CD4-positive, alpha-beta T cell treated with Interleukin-15 for 1 hour (primary cell): ENCODE measurements around the gene TRPT1.

Experiments
- DNase-seq: peaks from one replicate; pipeline ENCODE4 v3.0.0-alpha.2; 2020

Gene TRPT1

GRCh38 chr11:64206457-64207255, 19.3 kb downstream of the TRPT1 start, which contains the start of gene FERMT3:
TSS of gene FERMT3 (plus strand) at chr11:64206721. CDS start at chr11:64207365, 644 bp downstream.
- peak; percentile 76 for DNase-seq

GRCh38 chr11:64204464-64204989, 21.5 kb downstream of the TRPT1 start:
- peak; percentile 86 for DNase-seq

GRCh38 chr11:64204080-64204440, 21.9 kb downstream of the TRPT1 start:
- DNase-seq = no peak

GRCh38 chr11:64203421-64204079, 22.4 kb downstream of the TRPT1 start:
- DNase-seq = no peak

DNA sequence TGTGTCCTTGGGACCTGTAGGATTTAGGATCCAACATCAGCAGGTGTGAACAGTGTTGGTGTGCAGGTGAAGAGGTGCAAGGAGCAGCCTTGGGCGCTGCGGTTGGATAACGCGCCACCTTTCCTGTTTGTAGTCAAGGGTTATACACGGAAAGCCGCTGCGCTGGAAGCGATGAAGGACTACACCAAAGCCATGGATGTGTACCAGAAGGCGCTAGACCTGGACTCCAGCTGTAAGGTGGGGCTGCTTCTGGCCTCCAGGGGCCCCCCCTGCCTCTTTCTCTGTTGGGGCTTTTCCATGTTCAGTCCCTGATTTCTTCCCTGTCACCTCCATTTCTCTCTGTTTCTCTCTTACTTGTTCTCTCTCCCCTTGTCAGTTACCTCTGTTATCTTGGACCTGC, 23.0 kb downstream of the TRPT1 start:
- no peak for DNase-seq

GRCh38 chr11:64201543-64201942, 24.4 kb downstream of the TRPT1 start:
- DNase-seq = no peak

GRCh38 chr11:64198511-64198910, 27.5 kb downstream of the TRPT1 start:
- DNase-seq = no peak

DNA sequence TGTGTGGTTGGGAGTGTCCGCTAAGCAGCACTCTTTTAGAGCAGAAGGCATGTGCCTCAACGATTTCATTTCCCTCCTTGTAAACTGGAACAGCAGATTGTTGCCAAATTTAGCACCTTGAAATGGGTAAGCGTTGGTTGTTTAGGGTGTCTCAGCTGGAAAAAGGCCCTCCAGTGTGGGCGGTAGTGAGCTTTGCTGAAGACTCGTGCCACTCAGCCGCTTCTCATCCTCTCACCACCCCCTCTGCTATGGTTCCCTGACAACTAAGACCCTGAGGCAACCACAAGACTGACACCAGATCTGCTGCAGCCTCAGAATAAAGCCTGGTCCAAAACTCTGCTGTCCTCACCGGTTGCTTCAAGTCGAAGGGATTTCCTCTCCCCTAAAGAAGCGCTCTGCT, 29.4 kb downstream of the TRPT1 start:
- no peak for DNase-seq

GRCh38 chr11:64192434-64192833, 33.6 kb downstream of the TRPT1 start:
- DNase-seq = no peak

GRCh38 chr11:64186492-64187165, 39.4 kb downstream of the TRPT1 start:
- peak; percentile 52 for DNase-seq

- DNase-seq = peak; percentile 100
Measured at GRCh38 chr11:64185693-64186491, 40.1 kb downstream of the TRPT1 start, which contains the start of gene STIP1. TSS of gene STIP1 (plus strand) at chr11:64186171. CDS start at chr11:64186262, 91 bp downstream.

GRCh38 chr11:64185175-64185692, 40.8 kb downstream of the TRPT1 start:
- DNase-seq = no peak

DNA sequence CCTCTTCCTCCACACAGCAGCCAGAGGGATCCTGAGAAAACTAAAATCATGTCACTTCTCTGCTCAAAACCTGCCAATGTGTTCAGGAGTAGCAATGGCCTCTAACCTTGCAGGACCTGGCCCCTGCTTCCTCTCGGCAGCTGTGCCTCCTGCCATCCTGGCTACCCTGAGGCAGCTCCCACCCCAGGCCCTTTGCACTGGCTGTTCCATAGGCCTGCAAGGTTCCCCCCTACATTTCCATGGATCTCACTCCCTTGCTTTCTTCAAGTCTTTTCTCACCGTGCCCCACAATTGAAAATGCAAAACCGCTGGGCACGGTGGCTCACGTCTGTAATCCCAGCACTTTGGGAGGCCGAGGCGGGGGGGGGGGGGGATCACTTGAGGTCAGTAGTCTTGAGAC, 42.1 kb downstream of the TRPT1 start:
- DNase-seq = no peak

DNA sequence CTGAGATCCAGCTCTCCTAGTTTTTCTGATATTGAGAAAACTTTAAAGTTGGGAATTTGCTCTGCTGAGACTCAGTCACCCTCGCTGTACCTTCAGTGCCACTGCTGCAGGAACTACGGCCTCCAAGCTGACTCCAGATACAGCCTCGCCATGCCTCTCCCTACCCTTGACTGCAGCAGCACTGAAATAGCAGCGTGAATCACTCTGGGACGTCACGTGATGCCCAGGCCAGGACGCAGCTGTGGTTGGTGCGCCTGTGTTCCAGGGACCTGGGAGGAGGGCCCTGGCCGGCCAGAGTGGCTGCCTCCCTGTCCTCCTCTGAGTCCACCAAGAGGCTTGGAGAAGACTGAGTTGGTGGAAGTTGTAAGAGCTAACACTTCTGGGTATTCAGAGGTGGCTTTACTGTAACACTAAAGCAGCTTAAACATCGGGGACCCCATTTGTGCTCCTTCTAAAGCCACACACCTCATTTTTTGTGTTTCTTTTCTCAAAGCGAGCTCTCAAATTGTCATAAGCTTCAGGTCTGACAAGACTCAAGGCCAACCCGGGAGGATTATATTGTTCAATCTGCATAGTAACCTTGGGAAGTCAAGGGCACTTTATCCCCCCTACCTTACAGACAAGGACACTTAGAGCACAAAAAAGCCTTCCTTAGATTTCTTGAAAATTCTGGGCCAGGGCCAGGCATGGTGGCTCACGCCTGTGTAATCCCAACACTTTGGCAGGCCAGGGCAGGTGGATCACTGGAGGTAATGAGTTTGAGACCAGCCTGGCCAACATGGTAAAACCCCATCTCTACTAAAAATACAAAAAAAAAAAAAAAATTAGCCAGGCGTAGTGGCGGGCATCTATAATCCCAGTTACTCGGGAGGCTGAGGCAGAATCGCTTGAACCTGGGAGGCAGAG, 44.2 kb downstream of the TRPT1 start:
- peak; percentile 71 for DNase-seq

DNA sequence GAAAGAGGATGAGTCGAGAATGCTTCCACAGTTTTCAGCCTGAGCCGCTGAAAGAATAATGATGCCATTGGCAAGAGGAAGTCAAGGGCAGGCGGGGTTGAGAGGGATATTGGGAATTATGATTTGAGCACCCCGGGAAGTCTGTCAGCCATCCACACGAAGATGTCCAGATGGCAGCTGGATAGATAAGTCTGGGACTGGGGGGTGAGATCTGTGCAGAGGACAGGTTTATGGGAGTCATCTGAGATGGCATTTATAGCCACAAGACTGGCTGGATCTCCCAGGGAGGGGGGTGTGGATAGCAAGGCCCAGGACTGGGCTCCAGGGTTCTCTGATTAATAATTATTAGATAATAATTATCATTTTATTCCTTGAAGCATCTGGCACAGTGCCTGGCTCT, 45.1 kb downstream of the TRPT1 start:
- no peak for DNase-seq

DNA sequence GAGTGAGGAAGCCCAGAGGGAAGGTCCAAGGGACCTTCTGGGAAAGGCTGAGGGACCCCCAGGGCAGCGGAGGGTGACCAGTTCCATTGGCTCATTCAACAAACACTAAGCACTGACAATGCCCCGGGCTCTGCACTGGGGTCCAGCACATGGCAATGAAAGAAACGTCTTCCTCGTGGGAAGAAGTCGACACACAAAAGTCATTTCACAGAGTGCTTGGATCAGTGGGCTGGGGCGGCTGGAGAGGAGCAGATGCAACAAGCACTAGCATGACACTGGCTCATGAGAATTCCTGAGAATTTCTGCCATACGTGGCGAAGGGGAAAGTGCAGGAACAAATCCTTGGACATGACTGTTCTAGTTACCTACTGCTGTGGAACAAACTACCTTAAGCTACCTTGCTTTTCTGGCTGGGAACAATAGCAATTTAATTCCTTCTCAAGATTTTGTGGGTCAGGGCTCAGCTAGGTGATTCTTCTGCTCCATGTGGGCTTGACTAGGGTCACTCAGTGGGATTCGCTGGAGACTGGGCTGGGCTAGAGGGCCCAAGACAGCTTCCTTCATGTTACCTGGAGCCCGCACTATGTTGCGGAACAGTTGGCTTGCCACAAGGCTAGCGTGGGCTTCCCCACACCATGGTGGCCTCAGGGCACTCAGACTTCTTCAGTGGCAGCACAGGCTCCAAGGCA, 46.9 kb downstream of the TRPT1 start:
- DNase-seq = no peak

DNA sequence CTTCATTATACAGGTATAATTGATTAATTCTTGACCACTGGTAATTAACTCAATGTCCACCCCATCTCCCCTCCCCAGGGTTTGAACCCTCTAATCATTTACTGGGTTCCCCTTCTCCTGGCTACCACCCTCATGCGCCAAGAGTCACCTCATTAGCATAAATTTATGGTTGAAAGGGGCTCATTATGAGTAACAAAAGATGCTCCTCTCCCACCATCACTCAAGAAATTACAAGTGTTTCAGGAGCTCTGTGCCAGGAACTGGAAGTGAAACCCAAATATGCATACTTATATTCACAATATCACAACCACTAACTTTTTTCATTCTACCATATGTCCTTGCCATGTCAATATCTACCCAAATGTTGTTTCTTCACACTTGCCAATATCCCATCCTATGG, 47.8 kb downstream of the TRPT1 start:
- no peak for DNase-seq

DNA sequence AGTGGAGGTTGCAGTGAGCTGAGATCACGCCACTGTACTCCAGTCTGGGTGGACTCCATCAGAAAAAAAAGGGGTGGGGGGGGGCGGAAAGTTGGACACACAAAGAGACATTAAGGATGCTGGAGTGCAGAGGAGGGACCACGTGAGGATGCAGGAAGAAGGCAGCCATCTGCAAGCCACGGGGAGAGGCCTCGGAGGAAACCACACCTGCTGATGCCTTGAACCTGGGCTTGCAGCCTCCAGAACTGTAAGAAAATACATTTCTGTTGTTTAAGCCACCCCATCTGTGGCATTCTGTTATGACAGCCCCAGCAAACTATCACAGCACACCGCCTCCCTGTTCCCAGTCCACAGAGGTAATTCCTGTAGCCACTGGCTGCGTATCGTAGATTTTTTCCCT, 49.2 kb downstream of the TRPT1 start:
- DNase-seq = no peak
